Karpas-422 (cell line): ENCODE results near the gene RBM39. TPM values are rescaled to one million over a fixed set of nuclear protein-coding genes. Genes with fewer than 3 reads are reported as not detected.
A peak's percentile ranks its signal among the peaks of the same experiment; 100 is the strongest.

ENCODE experiments used
- DNase-seq: peaks from one replicate; pipeline ENCODE4 v3.0.0-alpha.2; 2015
- H2AFZ ChIP-seq: fragments of 200-600 bp; sonication (generic); 2 replicates; pipeline ENCODE4 v1.6.1; 2014; ENCODE audit warnings: antibody characterized with exemption, low read length, mixed read lengths
- H3K27ac ChIP-seq: fragments of 200-600 bp; sonication (generic); 2 replicates; pipeline ENCODE4 v1.5.1; 2014; ENCODE audit warnings: mild to moderate bottlenecking, low read length, moderate library complexity
- H3K27me3 ChIP-seq: fragments of 200-600 bp; sonication (generic); 2 replicates; pipeline ENCODE4 v1.6.1; 2014; ENCODE audit warnings: low read length, mixed read lengths
- H3K36me3 ChIP-seq: fragments of 200-600 bp; sonication (generic); 2 replicates; pipeline ENCODE4 v1.6.1; 2014; ENCODE audit warnings: low read length, mixed read lengths; ENCODE audit not compliant: insufficient read depth
- H3K4me1 ChIP-seq: fragments of 200-600 bp; sonication (generic); 2 replicates; pipeline ENCODE4 v1.6.1; 2014; ENCODE audit warnings: mild to moderate bottlenecking, low read length, mixed read lengths
- H3K4me2 ChIP-seq: fragments of 200-600 bp; sonication (generic); 2 replicates; pipeline ENCODE4 v1.6.1; 2014; ENCODE audit warnings: low read length, low read depth, mild to moderate bottlenecking; ENCODE audit not compliant: poor library complexity, severe bottlenecking
- H3K4me3 ChIP-seq: fragments of 200-600 bp; sonication (generic); 2 replicates; pipeline ENCODE4 v1.5.1; 2014; ENCODE audit warnings: mild to moderate bottlenecking, antibody characterized with exemption, low read length, mixed read lengths
- H3K79me2 ChIP-seq: fragments of 200-600 bp; sonication (generic); 2 replicates; pipeline ENCODE4 v1.6.1; 2014; ENCODE audit warnings: mild to moderate bottlenecking, low read length, mixed read lengths
- H3K9ac ChIP-seq: fragments of 200-600 bp; sonication (generic); 2 replicates; pipeline ENCODE4 v1.6.0; 2014; ENCODE audit warnings: low read length
- H3K9me2 ChIP-seq: fragments of 200-600 bp; sonication (generic), shearing (Covaris generic); replicated peaks from 2 replicates; pipeline ENCODE4 v1.6.0; 2014; ENCODE audit warnings: mild to moderate bottlenecking, low read length, moderate library complexity; ENCODE audit not compliant: insufficient read depth
- H3K9me3 ChIP-seq: fragments of 300-700, 200-600 bp; sonication (generic); 2 replicates; pipeline ENCODE4 v1.6.1; 2014; ENCODE audit warnings: low read length, mixed read lengths
- H4K20me1 ChIP-seq: fragments of 200-600 bp; sonication (generic); 2 replicates; pipeline ENCODE4 v1.6.1; 2014; ENCODE audit warnings: mild to moderate bottlenecking, antibody characterized with exemption, low read length, low read depth; ENCODE audit not compliant: insufficient read depth
- total RNA-seq: library from RNA; depleted of rRNA; stranded (reverse); fragments of >200 nt; shearing (Covaris generic); gene quantifications from 2 replicates; pipeline ENCODE4 v1.2.3, GENCODE V29; 2014; ENCODE audit warnings: low replicate concordance

Gene RBM39
- total RNA-seq, 1 experiment from 2014 or later = 375 TPM

DNA sequence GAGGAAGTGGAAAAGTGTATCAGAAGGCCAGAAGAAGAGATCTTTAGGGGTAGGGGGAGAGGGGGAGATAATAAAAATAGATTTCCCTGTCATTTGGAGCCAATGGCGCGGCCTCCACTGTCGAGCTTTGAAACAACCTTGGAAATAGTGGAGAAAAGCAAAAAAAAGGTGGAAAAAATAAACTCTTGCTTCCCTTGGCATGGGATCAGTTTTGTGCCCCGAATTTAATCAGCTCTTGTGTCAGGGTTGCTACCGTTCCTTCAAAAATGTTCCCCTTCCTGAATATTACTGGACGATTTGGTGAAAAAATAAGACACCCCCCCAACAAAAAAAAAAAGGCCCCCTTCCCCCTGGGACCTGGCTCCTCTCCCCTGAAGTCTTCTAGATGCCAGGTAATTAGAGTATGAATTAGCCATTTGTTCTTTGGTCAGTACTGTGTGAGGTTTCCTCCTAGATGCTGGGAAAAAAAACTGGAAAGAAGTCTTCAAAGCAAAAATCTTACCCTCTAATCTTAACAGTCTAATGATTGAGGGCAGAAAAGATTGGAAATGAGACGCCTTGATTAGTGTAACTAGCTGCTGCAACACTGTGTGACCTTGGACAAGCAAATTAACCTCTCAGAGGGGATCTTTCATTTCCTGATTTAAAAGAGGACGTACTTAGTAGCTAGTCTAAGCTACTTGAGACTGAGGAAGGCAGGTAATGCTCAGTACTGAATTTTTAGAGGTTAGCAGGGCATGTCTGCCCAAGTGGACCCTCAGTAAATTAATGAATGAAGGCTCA lies 872 bp upstream of the RBM39 start:
- peaks cover 49% of the 10 kb centered on the region for H3K4me1 ChIP-seq
- no peak overlapping the region for H2AFZ ChIP-seq
- H3K9me3 ChIP-seq = no peaks in the 10 kb centered on the region
- no peaks in the 10 kb centered on the region for H3K9me2 ChIP-seq
- H3K9ac ChIP-seq = peak overlapping the region; percentile 90
- H3K4me2 ChIP-seq = peak overlapping the region; percentile 78
- peaks cover 32% of the 10 kb centered on the region for H3K36me3 ChIP-seq
- peaks cover 41% of the 10 kb centered on the region for H3K79me2 ChIP-seq
- peak; percentile 94 for DNase-seq
- H3K27ac ChIP-seq = peak overlapping the region; percentile 97
- peaks cover 29% of the 10 kb centered on the region for H4K20me1 ChIP-seq
- no peaks in the 10 kb centered on the region for H3K27me3 ChIP-seq
- peak overlapping the region; percentile 75 for H3K4me3 ChIP-seq

GRCh38 chr20:35739294-35740163 lies 2.5 kb downstream of the RBM39 start:
- Histone ChIP-seq H3K27ac (peak overlapping the region; percentile 94; the same call in 1 of the 2 replicates), H3K4me3 (peak overlapping the region; percentile 85; the same call in 1 of the 2 replicates), H3K79me2 (peaks cover 70% of the 10 kb centered on the region), H3K27me3 (no peaks in the 10 kb centered on the region), H3K9me3 (no peaks in the 10 kb centered on the region), H4K20me1 (peaks cover 52% of the 10 kb centered on the region), H3K9me2 (no peaks in the 10 kb centered on the region), H2AFZ (no peak overlapping the region), H3K36me3 (peaks cover 53% of the 10 kb centered on the region), H3K4me2 (peak overlapping the region; percentile 96), H3K4me1 (peaks cover 58% of the 10 kb centered on the region), H3K9ac (no peak overlapping the region)
- DNase-seq = peak; percentile 52

GRCh38 chr20:35738410-35739179 lies 3.5 kb downstream of the RBM39 start:
- DNase-seq = no peak
- Histone ChIP-seq H3K9me3 (no peaks in the 10 kb centered on the region), H3K79me2 (peaks cover 79% of the 10 kb centered on the region), H3K4me3 (no peak overlapping the region), H3K27me3 (no peaks in the 10 kb centered on the region), H3K4me1 (peaks cover 49% of the 10 kb centered on the region), H3K36me3 (peaks cover 62% of the 10 kb centered on the region), H3K9me2 (no peaks in the 10 kb centered on the region), H4K20me1 (peaks cover 62% of the 10 kb centered on the region), H3K4me2 (no peak overlapping the region), H3K9ac (no peak overlapping the region), H2AFZ (no peak overlapping the region), H3K27ac (no peak overlapping the region)

- Histone ChIP-seq H3K36me3 (peaks cover 66% of the 10 kb centered on the region), H3K27me3 (no peaks in the 10 kb centered on the region), H3K4me2 (no peak overlapping the region), H3K9me3 (no peaks in the 10 kb centered on the region), H3K9ac (no peak overlapping the region), H3K9me2 (no peaks in the 10 kb centered on the region), H4K20me1 (peaks cover 69% of the 10 kb centered on the region), H3K4me3 (no peak overlapping the region), H2AFZ (no peak overlapping the region), H3K4me1 (peaks cover 42% of the 10 kb centered on the region), H3K79me2 (peaks cover 86% of the 10 kb centered on the region), H3K27ac (no peak overlapping the region)
- no peak for DNase-seq
Observed at GRCh38 chr20:35737865-35738333, 4.2 kb downstream of the RBM39 start.

- Histone ChIP-seq H3K4me1 (peaks cover 40% of the 10 kb centered on the region), H4K20me1 (peaks cover 83% of the 10 kb centered on the region), H3K36me3 (peaks cover 81% of the 10 kb centered on the region), H3K27ac (no peak overlapping the region), H3K79me2 (peaks cover 95% of the 10 kb centered on the region), H3K4me2 (no peak overlapping the region), H3K9me3 (no peaks in the 10 kb centered on the region), H3K9me2 (no peaks in the 10 kb centered on the region), H3K27me3 (no peaks in the 10 kb centered on the region), H3K9ac (no peak overlapping the region), H2AFZ (no peak overlapping the region), H3K4me3 (no peak overlapping the region)
- no peak for DNase-seq
Observed at GRCh38 chr20:35735826-35736470, 6.1 kb downstream of the RBM39 start.

DNA sequence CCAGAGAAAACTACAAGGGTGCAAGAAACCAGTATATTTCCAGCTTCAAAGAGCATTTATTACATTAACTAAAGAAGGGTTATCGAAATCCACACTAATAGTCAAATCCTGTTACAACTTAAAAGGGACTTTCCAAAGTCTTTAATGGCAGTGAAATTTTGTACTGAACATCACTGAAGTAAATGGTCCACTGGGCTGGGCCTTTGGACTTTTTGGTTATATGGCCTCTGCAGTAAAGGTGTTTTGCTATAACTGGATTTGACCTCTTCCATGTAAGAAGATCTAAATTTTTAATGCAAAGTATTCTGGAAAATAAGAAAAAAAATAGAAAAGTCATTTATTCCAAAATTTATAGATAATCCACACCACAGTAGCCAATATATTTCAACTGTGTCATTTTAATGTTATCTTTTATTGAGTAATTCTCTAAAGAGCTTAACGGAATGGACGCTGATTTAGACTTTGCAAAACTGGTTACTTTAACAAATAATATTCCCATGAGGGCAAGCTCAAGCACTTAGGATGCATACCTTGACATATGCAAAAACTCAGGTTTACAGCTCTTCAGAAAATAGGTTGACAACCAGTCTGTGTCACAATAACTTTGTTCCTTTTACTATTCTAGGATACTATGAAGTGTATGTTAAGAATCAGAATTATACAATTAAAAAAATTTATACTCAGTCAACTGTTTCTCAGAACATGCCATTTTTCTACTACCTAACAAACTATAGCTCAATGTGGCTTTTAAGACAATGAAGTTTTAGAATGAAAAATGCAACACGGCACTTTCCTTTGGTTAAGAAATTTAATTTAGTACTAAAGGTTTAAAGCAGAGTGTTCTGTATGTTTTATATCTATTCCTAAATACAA lies 7.0 kb downstream of the RBM39 start:
- Histone ChIP-seq H4K20me1 (peaks cover 85% of the 10 kb centered on the region), H3K9me2 (no peaks in the 10 kb centered on the region), H3K9me3 (no peaks in the 10 kb centered on the region), H3K27ac (no peak overlapping the region), H3K9ac (no peak overlapping the region), H2AFZ (no peak overlapping the region), H3K4me3 (no peak overlapping the region), H3K36me3 (peaks cover 82% of the 10 kb centered on the region), H3K79me2 (peaks cover 95% of the 10 kb centered on the region), H3K4me1 (peaks cover 32% of the 10 kb centered on the region), H3K4me2 (no peak overlapping the region), H3K27me3 (no peaks in the 10 kb centered on the region)
- no peak for DNase-seq

DNA sequence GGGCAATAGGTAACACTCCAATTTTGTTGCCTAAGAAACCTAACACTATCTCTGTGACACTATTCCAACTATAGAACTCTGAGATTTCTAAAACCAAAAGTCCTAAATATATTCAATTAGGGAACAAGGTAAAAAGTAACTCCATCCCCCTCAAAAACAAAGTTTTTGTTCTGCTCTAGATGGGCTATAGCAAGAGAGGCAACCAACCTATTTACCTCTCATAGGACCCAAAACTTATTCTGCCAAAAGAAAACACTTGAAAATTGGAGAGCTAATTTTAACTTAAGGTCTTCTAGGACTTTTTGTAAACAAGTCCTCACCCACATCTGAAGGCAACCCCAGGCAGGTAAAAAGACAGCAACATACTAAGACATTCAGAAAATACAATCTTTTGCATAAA lies 7.7 kb downstream of the RBM39 start:
- Histone ChIP-seq H3K79me2 (peaks cover 95% of the 10 kb centered on the region), H4K20me1 (peaks cover 86% of the 10 kb centered on the region), H3K27ac (no peak overlapping the region), H3K9ac (no peak overlapping the region), H3K27me3 (no peaks in the 10 kb centered on the region), H3K9me3 (no peaks in the 10 kb centered on the region), H3K4me1 (peaks cover 25% of the 10 kb centered on the region), H3K9me2 (no peaks in the 10 kb centered on the region), H3K4me3 (no peak overlapping the region), H2AFZ (no peak overlapping the region), H3K36me3 (peaks cover 82% of the 10 kb centered on the region), H3K4me2 (no peak overlapping the region)
- DNase-seq = no peak
